ENCODE data around the gene DMRT3.
A peak's percentile ranks its signal among the peaks of the same experiment; 100 is the strongest.

GRCh38 chr9:1009101-1009707 lies 32.7 kb downstream of the DMRT3 start:
- TF ChIP-seq, protein P1, sequence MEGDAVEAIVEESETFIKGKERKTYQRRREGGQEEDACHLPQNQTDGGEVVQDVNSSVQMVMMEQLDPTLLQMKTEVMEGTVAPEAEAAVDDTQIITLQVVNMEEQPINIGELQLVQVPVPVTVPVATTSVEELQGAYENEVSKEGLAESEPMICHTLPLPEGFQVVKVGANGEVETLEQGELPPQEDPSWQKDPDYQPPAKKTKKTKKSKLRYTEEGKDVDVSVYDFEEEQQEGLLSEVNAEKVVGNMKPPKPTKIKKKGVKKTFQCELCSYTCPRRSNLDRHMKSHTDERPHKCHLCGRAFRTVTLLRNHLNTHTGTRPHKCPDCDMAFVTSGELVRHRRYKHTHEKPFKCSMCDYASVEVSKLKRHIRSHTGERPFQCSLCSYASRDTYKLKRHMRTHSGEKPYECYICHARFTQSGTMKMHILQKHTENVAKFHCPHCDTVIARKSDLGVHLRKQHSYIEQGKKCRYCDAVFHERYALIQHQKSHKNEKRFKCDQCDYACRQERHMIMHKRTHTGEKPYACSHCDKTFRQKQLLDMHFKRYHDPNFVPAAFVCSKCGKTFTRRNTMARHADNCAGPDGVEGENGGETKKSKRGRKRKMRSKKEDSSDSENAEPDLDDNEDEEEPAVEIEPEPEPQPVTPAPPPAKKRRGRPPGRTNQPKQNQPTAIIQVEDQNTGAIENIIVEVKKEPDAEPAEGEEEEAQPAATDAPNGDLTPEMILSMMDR (IDR thresholded peaks at IDR 0.05) = peak in 1 of 3 donors; percentile 17
- no peak for TF ChIP-seq POLR2A (IDR thresholded peaks at IDR 0.05)
